Neural crest cell (in vitro differentiated cells): ENCODE data around the gene LTBP1. TPM values are rescaled to one million over a fixed set of nuclear protein-coding genes. Genes with fewer than 3 reads are reported as not detected.

ENCODE experiments used
- DNase-seq: peaks from one replicate; pipeline ENCODE4 v3.0.0; 2021; ENCODE audit warnings: low read depth, mixed read lengths, low spot score
- H3K27ac Mint-ChIP-seq: one replicate; pipeline ENCODE4 v1.8.0; 2021; ENCODE audit warnings: mild to moderate bottlenecking, mixed read lengths; ENCODE audit not compliant: unreplicated experiment
- H3K27me3 Mint-ChIP-seq: 2 replicates; pipeline ENCODE4 v1.8.0; 2021; ENCODE audit warnings: low read depth, mild to moderate bottlenecking, mixed read lengths
- H3K36me3 Mint-ChIP-seq: 2 replicates; pipeline ENCODE4 v1.8.0; 2021; ENCODE audit warnings: low read depth, mild to moderate bottlenecking, mixed read lengths
- H3K4me1 Mint-ChIP-seq: 2 replicates; pipeline ENCODE4 v1.8.0; 2021; ENCODE audit warnings: mixed read lengths
- H3K4me3 Mint-ChIP-seq: one replicate; pipeline ENCODE4 v1.8.0; 2021; ENCODE audit warnings: mild to moderate bottlenecking, mixed read lengths
- H3K9me3 Mint-ChIP-seq: 2 replicates; pipeline ENCODE4 v1.8.0; 2021; ENCODE audit warnings: mixed read lengths
- total RNA-seq: library from RNA; stranded (reverse); gene quantifications from 2 replicates; pipeline ENCODE4 v1.2.1, GENCODE V29; 2021
- TF ChIP-seq, protein P1 (sequence below): fragments of 200-600 bp; sonication (generic); conservative IDR thresholded peaks from 2 replicates; pipeline ENCODE4 v1.5.0; 2021; ENCODE audit warnings: antibody characterized with exemption, mild to moderate bottlenecking

Gene LTBP1
- total RNA-seq, 1 donor from 2014 or later, result 30.2 TPM

DNA sequence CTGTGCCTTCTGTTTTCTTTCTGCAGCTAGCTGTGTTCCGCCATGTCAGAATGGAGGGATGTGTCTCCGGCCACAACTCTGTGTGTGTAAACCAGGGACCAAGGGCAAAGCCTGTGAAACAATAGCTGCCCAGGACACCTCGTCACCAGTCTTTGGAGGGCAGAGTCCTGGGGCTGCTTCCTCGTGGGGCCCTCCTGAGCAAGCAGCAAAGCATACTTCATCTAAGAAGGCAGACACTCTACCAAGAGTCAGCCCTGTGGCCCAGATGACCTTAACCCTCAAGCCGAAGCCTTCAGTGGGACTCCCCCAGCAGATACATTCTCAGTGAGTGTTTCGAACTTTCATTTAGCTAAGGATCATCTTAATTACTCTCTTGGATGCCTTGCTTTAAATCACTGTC, 74.1 kb downstream of the LTBP1 start:
- no peak for DNase-seq
- H3K4me1 Mint-ChIP-seq, result peaks cover 3% of the 10 kb centered on the region
- H3K27ac Mint-ChIP-seq, result no peak overlapping the region
- peaks cover 7% of the 10 kb centered on the region for H3K9me3 Mint-ChIP-seq
- peaks cover 7% of the 10 kb centered on the region for H3K36me3 Mint-ChIP-seq
- no peaks in the 10 kb centered on the region for H3K27me3 Mint-ChIP-seq
- no peak overlapping the region for H3K4me3 Mint-ChIP-seq
- TF ChIP-seq, protein P1, sequence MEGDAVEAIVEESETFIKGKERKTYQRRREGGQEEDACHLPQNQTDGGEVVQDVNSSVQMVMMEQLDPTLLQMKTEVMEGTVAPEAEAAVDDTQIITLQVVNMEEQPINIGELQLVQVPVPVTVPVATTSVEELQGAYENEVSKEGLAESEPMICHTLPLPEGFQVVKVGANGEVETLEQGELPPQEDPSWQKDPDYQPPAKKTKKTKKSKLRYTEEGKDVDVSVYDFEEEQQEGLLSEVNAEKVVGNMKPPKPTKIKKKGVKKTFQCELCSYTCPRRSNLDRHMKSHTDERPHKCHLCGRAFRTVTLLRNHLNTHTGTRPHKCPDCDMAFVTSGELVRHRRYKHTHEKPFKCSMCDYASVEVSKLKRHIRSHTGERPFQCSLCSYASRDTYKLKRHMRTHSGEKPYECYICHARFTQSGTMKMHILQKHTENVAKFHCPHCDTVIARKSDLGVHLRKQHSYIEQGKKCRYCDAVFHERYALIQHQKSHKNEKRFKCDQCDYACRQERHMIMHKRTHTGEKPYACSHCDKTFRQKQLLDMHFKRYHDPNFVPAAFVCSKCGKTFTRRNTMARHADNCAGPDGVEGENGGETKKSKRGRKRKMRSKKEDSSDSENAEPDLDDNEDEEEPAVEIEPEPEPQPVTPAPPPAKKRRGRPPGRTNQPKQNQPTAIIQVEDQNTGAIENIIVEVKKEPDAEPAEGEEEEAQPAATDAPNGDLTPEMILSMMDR, result no peak

DNA sequence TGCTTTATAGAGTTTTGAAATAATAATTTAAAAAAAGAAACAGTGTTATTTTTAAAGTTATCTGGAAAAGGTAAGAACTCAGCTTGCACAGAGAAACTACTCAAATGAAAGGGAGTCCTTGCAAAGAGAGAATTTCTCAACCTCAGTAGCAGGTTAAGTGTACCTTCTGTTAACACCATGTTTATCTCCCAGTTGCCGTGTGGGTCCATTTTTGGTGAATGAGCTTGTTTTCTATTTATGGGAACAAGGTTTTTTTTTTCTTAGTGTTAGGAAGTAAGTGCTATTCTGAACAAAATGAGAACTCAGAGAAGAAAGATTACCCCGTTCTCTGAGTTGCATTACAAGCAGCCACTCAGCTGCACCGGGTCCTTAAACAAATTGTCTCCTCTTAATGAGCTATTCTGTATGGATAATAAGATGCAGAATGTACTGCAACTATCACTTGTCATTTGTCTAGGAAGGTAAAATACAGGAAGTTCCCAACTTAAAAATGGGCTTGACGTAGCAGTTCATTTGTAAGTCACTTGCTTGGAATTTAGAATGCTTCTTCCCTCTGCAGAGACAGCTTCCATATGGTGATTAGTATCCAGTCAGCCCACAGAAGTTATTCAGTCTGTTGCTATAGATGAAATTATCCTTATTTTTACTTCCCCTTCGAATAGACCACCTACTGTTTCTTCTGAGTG, 74.9 kb downstream of the LTBP1 start:
- Mint-ChIP-seq H3K27me3 (no peaks in the 10 kb centered on the region), H3K36me3 (peaks cover 7% of the 10 kb centered on the region), H3K27ac (no peak overlapping the region), H3K9me3 (peaks cover 7% of the 10 kb centered on the region), H3K4me1 (peaks cover 3% of the 10 kb centered on the region), H3K4me3 (no peak overlapping the region)
- no peak for DNase-seq
- TF ChIP-seq, protein P1, result no peak

DNA sequence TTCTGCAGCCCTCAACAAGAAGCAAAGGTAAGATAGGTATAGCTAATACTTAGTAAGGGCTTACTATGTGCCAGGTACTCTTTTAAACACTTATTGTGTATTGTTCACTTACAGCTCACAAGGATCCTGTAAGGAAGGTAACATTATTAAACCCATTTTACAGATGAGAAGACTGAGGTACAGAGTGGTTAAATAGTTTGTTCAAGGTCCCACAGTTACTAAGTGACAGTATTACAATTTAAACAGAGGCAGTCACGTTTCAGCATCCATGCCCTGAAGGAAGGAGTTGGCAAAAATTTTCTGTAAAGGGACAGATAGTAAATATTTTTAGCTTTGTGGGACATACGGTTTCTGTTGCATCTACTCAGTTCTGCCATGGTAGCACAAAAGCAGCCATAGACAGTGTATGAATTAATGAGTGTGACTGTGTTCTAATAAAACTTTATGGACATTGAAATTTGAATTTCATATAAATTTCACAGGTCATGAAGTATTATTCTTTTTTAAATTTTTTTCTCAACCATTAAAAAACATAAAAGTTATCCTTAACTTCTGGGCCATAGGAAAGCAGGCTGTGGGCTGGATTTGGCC, 75.7 kb downstream of the LTBP1 start:
- H3K27ac Mint-ChIP-seq, result no peak overlapping the region
- H3K4me3 Mint-ChIP-seq, result no peak overlapping the region
- TF ChIP-seq, protein P1, result no peak
- H3K9me3 Mint-ChIP-seq, result peaks cover 7% of the 10 kb centered on the region
- no peaks in the 10 kb centered on the region for H3K27me3 Mint-ChIP-seq
- DNase-seq, result no peak
- peaks cover 7% of the 10 kb centered on the region for H3K36me3 Mint-ChIP-seq
- peaks cover 3% of the 10 kb centered on the region for H3K4me1 Mint-ChIP-seq

DNA sequence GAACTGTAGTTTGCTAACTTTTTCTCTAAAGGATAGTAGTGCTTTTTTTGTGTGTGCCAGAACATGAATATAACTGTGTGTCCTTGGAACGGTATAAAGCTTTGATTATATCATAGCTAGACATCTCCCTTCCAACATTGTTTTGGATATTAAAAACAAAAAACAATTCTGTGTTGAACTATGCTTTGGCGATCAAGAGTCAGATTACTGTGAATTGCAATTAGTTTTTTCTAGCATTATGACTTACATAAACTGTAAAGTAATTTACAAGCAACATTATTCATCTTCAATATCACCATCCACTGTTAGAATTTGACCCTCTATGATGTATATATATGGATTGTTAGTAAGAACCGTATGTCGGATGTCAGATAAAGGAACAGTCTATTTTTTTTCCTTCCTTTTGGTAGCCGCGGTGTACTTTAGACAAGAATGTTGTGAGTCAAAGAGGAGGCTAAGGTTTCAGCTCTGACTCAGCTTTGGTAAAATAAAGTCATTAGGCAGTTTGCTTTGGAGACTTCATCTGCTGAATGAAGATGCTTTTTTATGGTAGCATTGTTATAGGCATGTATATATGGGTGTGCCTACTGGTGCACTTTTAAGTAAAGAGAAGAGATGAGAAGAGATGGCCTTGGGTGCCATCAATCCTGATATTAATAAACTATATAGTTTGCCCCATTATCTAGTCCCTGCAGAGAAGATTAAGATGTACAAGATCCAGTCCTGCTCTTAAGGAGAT, 76.4 kb downstream of the LTBP1 start:
- Mint-ChIP-seq H3K27me3 (no peaks in the 10 kb centered on the region), H3K27ac (no peak overlapping the region), H3K36me3 (peaks cover 7% of the 10 kb centered on the region), H3K4me3 (no peak overlapping the region), H3K9me3 (peaks cover 7% of the 10 kb centered on the region), H3K4me1 (peaks cover 3% of the 10 kb centered on the region)
- TF ChIP-seq, protein P1, result no peak
- no peak for DNase-seq

DNA sequence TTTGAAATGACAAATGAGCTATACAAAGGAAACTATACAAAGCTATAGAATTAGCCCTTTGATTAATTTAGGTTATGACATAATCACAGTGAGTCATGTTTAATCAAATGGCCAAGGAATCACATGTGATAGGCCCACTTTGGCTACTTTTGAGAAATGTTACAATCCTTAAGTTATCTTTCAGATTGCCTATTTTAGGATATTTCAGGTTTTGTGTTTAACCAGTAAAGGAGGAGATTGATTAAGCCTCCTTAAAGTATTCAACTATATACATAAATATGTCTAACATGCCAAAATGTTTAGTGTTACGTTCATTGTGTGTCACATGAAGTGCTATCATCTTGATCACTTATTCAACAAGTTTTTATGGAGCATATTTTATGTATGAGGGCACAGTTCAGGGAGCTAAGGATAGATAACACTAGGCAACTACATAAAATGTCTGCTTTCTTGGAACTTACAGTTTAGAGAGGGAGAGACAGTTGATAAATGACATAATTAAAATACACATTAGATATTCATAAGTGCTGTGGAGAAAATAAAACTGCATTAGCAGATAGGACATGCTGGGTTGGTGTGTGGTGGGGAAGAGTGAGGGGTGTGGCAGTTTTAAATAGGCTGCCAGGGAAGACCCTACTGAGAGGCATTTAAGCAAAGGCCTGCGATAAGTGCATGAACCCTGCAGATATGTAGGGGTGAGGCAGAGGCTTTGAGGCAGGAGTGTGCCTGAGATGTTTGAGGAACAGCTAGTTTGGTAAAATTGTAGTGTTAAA, 77.2 kb downstream of the LTBP1 start:
- Mint-ChIP-seq H3K4me1 (peaks cover 3% of the 10 kb centered on the region), H3K36me3 (peaks cover 7% of the 10 kb centered on the region), H3K9me3 (peaks cover 7% of the 10 kb centered on the region), H3K4me3 (no peak overlapping the region), H3K27ac (no peak overlapping the region), H3K27me3 (no peaks in the 10 kb centered on the region)
- TF ChIP-seq, protein P1, result no peak
- no peak for DNase-seq
